Panc1 (cell line): ENCODE measurements around the gene SLC35F1. TPM values are rescaled to one million over a fixed set of nuclear protein-coding genes. Genes with fewer than 3 reads are reported as not detected.

ENCODE experiments used
- ATAC-seq: fragments of 200-7000 bp; cut with Tn5 transposase; 2 replicates; pipeline ENCODE4 v1.9.1; 2020; ENCODE audit warnings: mild to moderate bottlenecking, moderate library complexity
- BruUV-seq: library from RNA; stranded (reverse); fragments of 400-500 nt; replicated peaks from 2 replicates; lab custom pipeline; 2021; lab: Mats Ljungman, UMichigan
- CTCF ChIA-PET: fragments of 300-600 bp; sonication (Branson Sonifier 250); formaldehyde crosslinking; loops from one replicate; lab custom pipeline; 2022; ENCODE audit warnings: antibody characterized with exemption; lab: Charles Lee
- POLR2A ChIA-PET: fragments of 300-600 bp; sonication (Branson Sonifier 250); formaldehyde crosslinking; loops from one replicate; lab custom pipeline; 2022; ENCODE audit warnings: antibody characterized with exemption; lab: Charles Lee
- DNase-seq: peaks from one replicate; pipeline ENCODE4 v3.0.0-alpha.2; 2010; ENCODE audit warnings: low read depth, low spot score
- H3K27ac ChIP-seq: 2 replicates; pipeline ENCODE4 v1.5.1; 2011; ENCODE audit warnings: mild to moderate bottlenecking, low read length, inconsistent platforms
- H3K27me3 ChIP-seq: fragments of 200-500 bp; sonication (Bioruptor generic); 2 replicates; pipeline ENCODE4 v1.6.0; 2014; ENCODE audit warnings: low read length, inconsistent platforms; ENCODE audit not compliant: control insufficient read depth, insufficient read depth
- H3K36me3 ChIP-seq: fragments of 200-500 bp; sonication (Bioruptor generic); 2 replicates; pipeline ENCODE4 v1.5.1; 2014; ENCODE audit warnings: inconsistent platforms, mild to moderate bottlenecking, low read length, moderate library complexity; ENCODE audit not compliant: control insufficient read depth, insufficient read depth
- H3K4me1 ChIP-seq: 2 replicates; pipeline ENCODE4 v1.5.1; 2011; ENCODE audit warnings: inconsistent platforms, mild to moderate bottlenecking, low read length, moderate library complexity; ENCODE audit not compliant: control insufficient read depth, insufficient read depth
- H3K4me3 ChIP-seq, 2 experiments: 2 replicates each; pipeline ENCODE4 v1.5.1; 2011 to 2012; ENCODE audit warnings: low read depth in 2 of 2, low read length in 2 of 2, mild to moderate bottlenecking in 2 of 2, inconsistent platforms in 1 of 2, moderate library complexity in 1 of 2
- H3K9me3 ChIP-seq: fragments of 200-500 bp; sonication (Bioruptor generic); 2 replicates; pipeline ENCODE4 v1.5.1; 2014; ENCODE audit warnings: low read depth, mild to moderate bottlenecking, inconsistent platforms, low read length, moderate library complexity; ENCODE audit not compliant: control insufficient read depth, insufficient read depth
- POLR2AphosphoS5 ChIP-seq: IDR thresholded peaks from 2 replicates; pipeline ENCODE4 v1.6.1; 2012; ENCODE audit warnings: mild to moderate bottlenecking, low read depth, low read length, moderate library complexity
- SIN3A ChIP-seq: IDR thresholded peaks from 2 replicates; pipeline ENCODE4 v1.6.1; 2012; ENCODE audit warnings: low read depth, mild to moderate bottlenecking, low read length, moderate library complexity, borderline replicate concordance; ENCODE audit not compliant: insufficient read depth
- TCF7L2 ChIP-seq: IDR thresholded peaks from 2 replicates; pipeline ENCODE4 v1.6.1; 2011; ENCODE audit warnings: mild to moderate bottlenecking, low read depth, low read length, inconsistent platforms
- in situ Hi-C: cut with HindIII; loops from 2 replicates; pipeline ENCODE4 v1.10.0; 2016; ENCODE audit warnings: low sequenced_read_pairs, low pct_unique_long_range_greater_than_20kb
- intact Hi-C: fragments of 100-400 bp; cut with micrococcal nuclease; formaldehyde crosslinking; loops from one replicate; pipeline ENCODE4 v1.10.0; 2022; ENCODE audit not compliant: unreplicated experiment
- total RNA-seq: library from RNA; stranded (reverse); gene quantifications from one replicate; pipeline ENCODE4 v1.2.1, GENCODE V29; 2021; ENCODE audit not compliant: unreplicated experiment
- TF ChIP-seq, protein P1 (sequence below): fragments of 450-650 bp; IDR thresholded peaks from 2 replicates; pipeline ENCODE4 v1.5.1; 2017; ENCODE audit warnings: mild to moderate bottlenecking
- TF ChIP-seq, protein P2 (sequence below), 2 experiments: IDR thresholded peaks; 2 replicates each; pipeline ENCODE4 v1.6.1; 2011 to 2012; ENCODE audit warnings: low read depth in 2 of 2, control low read depth in 1 of 2, low read length in 1 of 2, mild to moderate bottlenecking in 1 of 2, moderate library complexity in 1 of 2; ENCODE audit not compliant: insufficient read depth in 1 of 2

Gene SLC35F1
- total RNA-seq, 1 experiment from 2014 or later: not detected

DNA sequence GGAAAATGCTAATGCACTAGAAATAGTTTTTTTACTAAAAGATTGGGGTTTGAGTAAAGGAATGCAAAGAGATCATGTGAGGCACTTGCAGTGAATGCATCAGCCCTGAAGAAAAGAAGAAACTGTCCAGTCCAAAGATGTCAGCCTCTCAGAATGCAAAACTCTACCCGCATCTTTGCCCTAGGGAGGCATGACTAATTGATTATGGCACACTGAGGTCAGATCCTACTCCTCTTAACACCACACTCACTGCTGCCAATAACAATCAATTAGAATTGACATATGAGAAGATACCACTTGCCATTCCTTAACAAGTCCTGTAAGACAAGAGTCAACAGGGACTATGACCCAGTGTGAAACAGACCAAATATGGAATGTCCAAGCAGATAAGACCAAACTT lies 378.7 kb downstream of the SLC35F1 start:
- no peak overlapping the region for H3K27ac ChIP-seq
- no peak for ATAC-seq
- in situ Hi-C loops: no loop called here
- no peaks in the 10 kb centered on the region for H3K36me3 ChIP-seq
- no peak overlapping the region for H3K4me3 ChIP-seq
- no peaks in the 10 kb centered on the region for H3K9me3 ChIP-seq
- CTCF ChIA-PET: no interaction called here
- no peak for TF ChIP-seq POLR2AphosphoS5
- TF ChIP-seq, protein P1, sequence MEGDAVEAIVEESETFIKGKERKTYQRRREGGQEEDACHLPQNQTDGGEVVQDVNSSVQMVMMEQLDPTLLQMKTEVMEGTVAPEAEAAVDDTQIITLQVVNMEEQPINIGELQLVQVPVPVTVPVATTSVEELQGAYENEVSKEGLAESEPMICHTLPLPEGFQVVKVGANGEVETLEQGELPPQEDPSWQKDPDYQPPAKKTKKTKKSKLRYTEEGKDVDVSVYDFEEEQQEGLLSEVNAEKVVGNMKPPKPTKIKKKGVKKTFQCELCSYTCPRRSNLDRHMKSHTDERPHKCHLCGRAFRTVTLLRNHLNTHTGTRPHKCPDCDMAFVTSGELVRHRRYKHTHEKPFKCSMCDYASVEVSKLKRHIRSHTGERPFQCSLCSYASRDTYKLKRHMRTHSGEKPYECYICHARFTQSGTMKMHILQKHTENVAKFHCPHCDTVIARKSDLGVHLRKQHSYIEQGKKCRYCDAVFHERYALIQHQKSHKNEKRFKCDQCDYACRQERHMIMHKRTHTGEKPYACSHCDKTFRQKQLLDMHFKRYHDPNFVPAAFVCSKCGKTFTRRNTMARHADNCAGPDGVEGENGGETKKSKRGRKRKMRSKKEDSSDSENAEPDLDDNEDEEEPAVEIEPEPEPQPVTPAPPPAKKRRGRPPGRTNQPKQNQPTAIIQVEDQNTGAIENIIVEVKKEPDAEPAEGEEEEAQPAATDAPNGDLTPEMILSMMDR: no peak
- no peak for TF ChIP-seq TCF7L2
- TF ChIP-seq, protein P2, sequence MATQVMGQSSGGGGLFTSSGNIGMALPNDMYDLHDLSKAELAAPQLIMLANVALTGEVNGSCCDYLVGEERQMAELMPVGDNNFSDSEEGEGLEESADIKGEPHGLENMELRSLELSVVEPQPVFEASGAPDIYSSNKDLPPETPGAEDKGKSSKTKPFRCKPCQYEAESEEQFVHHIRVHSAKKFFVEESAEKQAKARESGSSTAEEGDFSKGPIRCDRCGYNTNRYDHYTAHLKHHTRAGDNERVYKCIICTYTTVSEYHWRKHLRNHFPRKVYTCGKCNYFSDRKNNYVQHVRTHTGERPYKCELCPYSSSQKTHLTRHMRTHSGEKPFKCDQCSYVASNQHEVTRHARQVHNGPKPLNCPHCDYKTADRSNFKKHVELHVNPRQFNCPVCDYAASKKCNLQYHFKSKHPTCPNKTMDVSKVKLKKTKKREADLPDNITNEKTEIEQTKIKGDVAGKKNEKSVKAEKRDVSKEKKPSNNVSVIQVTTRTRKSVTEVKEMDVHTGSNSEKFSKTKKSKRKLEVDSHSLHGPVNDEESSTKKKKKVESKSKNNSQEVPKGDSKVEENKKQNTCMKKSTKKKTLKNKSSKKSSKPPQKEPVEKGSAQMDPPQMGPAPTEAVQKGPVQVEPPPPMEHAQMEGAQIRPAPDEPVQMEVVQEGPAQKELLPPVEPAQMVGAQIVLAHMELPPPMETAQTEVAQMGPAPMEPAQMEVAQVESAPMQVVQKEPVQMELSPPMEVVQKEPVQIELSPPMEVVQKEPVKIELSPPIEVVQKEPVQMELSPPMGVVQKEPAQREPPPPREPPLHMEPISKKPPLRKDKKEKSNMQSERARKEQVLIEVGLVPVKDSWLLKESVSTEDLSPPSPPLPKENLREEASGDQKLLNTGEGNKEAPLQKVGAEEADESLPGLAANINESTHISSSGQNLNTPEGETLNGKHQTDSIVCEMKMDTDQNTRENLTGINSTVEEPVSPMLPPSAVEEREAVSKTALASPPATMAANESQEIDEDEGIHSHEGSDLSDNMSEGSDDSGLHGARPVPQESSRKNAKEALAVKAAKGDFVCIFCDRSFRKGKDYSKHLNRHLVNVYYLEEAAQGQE (IDR thresholded peaks at IDR 0.05; ENCODE audit: insufficient read depth in 1 of 2, low read depth in 2 of 2, low read length in 1 of 2): no peak
- TF ChIP-seq SIN3A: no peak
- POLR2A ChIA-PET: no interaction called here
- DNase-seq: no peak
- intact Hi-C loops: loop anchor here (2.0 kb wide), 2 partner anchors 223 to 333 kb away; no protein-coding TSS in a partner anchor
- BruUV-seq: no TSS peak
- H3K4me1 ChIP-seq: no peaks in the 10 kb centered on the region
- 0 out of 2 replicates have a peak, but pooled peaks cover 3% of the 10 kb centered on the region for H3K27me3 ChIP-seq

DNA sequence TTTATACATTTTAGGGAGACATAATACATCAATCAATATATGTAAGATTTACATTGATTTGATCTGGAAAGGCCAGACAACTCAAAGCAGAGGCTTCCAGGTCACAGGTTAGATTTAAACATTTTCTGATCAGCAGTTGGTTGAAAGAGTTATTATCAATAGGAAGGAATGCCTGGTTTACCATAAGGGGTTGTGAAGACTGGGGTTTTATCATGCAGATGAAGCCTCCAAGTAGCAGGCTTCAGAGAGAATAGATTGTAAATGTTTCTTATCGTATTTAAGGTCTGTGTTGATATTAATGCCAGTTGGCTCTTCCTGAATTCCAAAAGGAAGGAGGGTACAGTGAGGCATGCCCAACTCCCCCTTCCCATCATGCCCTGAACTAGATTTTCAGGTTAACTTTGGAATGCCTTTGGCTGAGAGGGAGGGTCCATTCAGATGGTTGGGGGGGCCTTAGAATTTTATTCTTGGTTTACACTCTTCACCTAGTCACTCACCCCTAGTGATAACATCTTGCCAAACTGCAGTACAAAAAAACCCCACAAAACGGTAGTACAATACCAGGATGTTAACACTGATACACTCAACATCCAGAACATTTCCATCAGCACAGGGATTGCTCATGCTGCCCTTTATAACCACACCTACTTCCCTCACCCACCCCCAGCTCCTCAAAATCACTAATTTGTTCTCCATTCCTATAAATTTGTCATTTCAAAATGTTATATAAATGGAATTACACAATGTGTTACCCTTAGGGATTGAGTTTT lies 381.5 kb downstream of the SLC35F1 start:
- in situ Hi-C loops: no loop called here
- Histone ChIP-seq H3K9me3 (no peaks in the 10 kb centered on the region), H3K4me1 (no peaks in the 10 kb centered on the region), H3K36me3 (no peaks in the 10 kb centered on the region), H3K27ac (no peak overlapping the region), H3K4me3 (no peak overlapping the region), H3K27me3 (no peaks in the 10 kb centered on the region)
- ChIA-PET POLR2A (no interaction called here), CTCF (no interaction called here)
- BruUV-seq: no TSS peak
- intact Hi-C loops: no loop called here
- no peak for ATAC-seq
- TF ChIP-seq, protein P2 (IDR thresholded peaks at IDR 0.05; ENCODE audit: insufficient read depth in 1 of 2, low read depth in 2 of 2, low read length in 1 of 2): no peak
- TF ChIP-seq, protein P1: peak; percentile 12; the same call in 1 of the 2 replicates
- no peak for TF ChIP-seq SIN3A
- TF ChIP-seq TCF7L2: no peak
- DNase-seq: no peak
